NCI-H524 treated with DMSO at 0.1 percent for 48 hours (cell line): Measurements from ENCODE around the gene TC2N.
"Not testable (repeated sequence)": the region's sequence is repeated elsewhere in the genome, so short reads cannot be mapped to it uniquely, and the experiment has no call there.

ENCODE experiments used
- DNase-seq: peaks from one replicate; lab custom pipeline; 2025; lab: John Stamatoyannopoulos, UW

TC2N gene

DNA sequence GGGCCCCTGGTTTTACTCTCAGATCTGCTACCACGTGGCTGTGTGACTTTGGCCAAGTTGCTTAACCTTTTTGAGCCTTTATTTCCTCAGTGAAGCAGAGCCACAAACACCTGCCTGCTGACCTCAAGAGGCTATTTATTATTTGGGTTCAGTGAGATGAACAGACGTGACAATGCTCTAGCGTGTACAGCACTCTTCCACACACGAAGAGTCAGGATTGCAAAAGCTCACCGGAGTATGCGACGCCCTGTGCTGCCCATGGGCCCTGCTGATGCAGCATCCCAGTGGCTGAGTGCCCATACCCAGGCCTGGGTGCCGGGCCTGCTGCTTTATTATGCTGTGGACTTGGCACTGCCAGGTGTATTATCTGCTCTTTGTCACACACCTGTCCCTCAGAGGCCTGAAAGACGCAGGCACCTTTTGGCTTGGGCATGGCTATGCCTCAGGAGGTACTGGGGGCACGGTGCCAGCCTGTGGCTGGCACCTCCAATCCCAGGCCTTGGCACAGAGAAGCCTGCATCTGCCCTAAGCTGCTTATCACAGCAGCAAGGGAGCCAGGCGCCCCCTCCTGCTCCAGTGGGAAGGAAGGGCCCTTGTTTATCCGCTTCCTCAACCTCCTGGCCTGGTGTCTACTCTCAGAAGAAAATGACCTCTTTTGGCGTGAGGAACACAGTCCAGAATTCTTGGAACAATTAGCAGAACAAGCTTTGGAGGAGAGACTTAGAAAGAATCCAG is 22.3 kb upstream of the TC2N start:
- DNase-seq = no peak

DNA sequence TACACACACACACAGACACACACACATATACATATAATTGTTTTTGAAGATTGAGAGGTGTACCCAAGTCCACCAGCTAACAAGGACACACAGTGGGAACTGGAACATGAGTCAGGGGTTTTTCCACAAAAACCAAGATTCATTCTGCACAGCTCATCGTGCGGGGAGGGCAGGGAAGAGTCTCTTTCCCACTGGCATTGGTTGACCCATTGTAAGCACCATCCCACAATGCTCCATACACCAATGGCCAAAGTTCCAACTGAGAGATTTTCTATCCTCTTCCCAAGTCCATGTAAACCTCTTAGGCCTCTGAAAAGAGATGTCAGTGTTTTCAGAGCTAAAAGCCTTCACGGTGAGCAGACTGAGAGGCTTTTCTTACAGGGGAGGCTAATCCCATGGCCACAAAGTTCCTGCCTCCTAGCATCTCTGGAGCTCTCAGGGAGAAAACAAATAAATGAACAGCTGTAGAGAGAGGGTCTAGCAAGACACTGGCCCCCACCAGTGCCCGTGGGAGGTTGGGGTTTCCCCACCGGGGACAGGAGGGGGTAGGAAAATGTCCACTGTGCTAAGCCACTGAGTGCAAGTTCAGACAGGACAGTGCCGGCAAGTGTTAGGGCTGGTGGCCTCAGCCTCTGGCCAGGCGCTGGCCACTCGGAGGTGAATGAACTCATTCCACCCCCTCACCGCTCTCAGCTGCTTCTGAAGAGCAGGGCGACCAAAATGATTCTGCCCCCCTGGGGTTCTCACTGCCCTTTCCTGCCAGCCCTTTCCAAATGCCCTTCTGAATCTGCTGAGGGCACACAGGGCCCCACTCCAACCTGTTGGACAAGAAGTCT is 21.5 kb upstream of the TC2N start:
- no peak for DNase-seq

GRCh38 chr14:91886961-91887360 is 19.6 kb upstream of the TC2N start:
- DNase-seq = no peak

GRCh38 chr14:91885839-91886238 is 18.5 kb upstream of the TC2N start:
- no peak for DNase-seq

GRCh38 chr14:91885113-91885712 is 17.9 kb upstream of the TC2N start:
- no peak for DNase-seq

GRCh38 chr14:91884664-91885063 is 17.3 kb upstream of the TC2N start:
- no peak for DNase-seq

DNA sequence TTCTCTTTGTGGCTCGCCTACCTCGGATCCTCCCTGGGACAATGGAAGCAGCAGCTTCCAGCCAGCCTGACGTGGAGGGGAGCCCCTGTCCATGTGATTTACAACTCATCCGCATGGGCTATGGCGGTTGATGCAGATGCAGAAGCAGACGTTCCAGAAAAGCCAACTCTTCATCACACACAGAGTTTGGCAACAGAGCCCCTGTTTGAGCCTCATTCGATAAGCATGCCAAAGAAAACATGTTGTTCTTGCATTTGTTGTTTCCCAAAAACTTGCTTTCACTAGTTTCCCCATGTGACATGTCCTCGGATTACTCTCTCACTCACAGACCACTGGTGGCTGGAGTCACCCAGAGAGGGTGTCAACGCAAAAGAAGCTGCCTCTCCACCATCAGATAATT is 16.4 kb upstream of the TC2N start:
- no peak for DNase-seq

- DNase-seq = no peak
Observed at GRCh38 chr14:91882776-91883175, 15.4 kb upstream of the TC2N start.

DNA sequence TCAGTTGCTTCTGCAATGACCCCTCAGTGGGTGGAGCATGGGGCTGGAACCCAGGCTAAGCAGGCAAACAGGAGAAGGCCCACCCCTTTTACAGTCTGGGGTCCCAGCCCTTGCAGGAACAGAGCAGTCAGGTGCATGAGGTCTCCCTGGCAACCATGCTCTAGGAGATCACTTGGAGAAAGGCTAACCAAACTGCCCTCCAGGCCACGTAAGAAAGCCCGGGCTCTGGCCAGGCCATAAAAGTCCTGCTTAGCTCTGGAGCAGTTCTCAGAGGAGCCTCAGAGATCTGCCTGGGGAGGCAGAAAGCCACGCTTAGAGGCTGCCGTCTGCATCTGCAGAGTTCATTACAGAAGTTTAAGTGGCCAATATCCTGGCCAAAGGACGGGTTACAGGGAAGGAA is 15.0 kb upstream of the TC2N start:
- DNase-seq = no peak

- no peak for DNase-seq
Observed at GRCh38 chr14:91879196-91879595, 11.9 kb upstream of the TC2N start.

GRCh38 chr14:91878274-91878673 is 10.9 kb upstream of the TC2N start:
- no peak for DNase-seq

DNA sequence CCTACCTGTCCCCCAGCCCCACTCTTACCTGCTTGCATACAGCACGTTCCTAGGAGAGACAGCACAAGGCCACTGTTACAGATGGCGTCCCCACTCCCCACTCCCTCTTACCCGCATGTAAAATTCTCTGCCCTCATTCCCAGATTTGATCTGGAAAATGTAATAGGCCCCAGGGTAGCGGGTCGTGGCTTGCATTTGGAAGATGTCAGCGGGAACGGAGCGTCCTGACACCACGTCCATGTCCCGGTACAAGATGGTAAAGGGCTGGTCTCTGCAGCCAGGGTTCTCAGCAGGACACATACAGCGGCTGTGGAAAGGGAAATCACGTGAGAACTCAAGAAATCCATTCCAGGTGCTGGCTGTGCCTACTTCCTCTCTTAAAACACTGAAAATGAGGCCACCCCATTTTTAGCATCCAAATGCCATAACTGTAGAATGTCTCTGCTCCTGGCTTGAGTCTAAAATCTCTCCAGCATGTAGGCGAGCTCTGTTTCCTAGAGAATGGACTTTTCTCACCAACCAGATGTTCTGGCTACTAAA is 10.1 kb upstream of the TC2N start:
- no peak for DNase-seq

GRCh38 chr14:91876492-91876891 is 9.2 kb upstream of the TC2N start:
- DNase-seq = no peak

DNA sequence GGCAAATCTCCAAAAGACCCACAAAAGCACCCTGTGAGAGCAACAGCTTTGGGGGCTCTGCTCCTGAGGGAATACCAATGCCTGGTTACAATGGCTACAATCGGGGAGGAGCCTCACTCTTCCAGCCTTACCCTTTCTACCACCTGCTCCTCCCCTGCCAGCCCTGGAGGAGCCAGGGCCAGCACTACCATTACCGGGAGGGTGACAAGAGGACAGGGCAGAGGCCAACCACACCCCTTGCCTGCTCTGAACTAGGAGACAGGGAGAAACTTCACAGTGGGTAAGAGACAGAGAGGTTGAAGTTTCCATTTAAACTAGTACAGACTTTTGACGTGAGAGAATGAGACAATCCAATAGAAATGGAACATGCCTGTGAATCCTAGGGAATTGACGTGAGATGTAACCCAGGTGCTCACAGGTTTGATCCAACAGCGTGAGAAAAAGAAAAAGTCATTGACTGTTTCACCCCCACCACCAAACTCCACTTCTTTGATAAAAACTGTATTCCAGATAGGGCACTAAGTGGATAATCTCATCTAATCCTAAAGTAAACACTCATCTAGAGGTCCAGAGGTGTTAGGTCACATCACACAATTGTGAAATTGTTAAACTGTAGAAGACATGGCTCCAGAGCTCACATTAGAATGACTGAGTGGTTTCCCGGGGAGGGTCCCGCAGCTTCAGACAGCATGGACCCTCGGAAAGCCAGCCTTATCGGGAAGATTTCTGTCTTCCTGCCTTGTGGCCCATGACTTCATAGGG is 8.4 kb upstream of the TC2N start:
- no peak for DNase-seq

- DNase-seq = no peak
Observed at GRCh38 chr14:91873471-91874415, 6.4 kb upstream of the TC2N start.

DNA sequence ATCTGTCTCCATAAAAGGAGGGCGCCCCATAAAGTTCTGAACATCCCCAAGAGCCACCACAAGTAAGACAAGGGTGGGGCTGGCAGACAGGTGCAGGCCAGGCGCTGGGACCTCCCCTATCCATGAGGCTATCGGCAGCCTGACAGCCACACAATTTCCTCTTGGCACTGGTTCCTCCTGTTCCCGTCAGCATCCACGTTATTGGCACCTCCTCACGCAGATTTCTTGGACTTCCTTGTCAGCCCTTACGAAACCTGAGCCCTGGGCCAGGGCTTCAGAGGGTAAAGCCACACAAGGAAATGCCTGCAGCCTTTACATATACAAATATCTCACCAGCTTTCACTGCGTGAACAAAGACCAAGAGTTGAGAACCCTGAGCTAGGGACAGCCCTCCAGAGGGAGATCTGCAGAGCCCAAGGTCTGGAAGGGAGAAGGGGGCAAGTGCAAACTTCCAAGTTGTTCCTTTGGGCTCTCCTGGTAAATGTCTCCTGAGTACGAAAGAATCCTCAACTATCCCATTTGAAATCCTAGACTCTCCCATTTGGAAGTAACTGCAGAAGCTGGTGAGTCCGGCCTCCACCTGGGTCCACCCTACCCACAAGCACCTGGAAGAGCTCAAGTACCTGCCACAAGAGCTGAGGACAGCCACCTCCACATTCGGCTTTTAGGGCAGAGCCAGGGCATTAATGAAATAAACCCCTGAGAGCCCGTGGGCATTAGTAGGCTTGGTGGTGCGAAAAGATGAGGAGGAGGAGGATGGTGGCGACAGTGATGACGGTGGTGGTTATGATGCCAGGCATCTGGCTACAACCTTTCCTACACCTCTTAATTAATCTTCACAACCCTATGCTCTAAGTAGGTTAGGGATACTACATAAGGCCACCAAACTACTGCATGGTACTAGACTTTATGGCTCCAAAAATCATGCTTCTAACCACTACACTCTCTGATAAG is 5.5 kb upstream of the TC2N start:
- DNase-seq = no peak

DNA sequence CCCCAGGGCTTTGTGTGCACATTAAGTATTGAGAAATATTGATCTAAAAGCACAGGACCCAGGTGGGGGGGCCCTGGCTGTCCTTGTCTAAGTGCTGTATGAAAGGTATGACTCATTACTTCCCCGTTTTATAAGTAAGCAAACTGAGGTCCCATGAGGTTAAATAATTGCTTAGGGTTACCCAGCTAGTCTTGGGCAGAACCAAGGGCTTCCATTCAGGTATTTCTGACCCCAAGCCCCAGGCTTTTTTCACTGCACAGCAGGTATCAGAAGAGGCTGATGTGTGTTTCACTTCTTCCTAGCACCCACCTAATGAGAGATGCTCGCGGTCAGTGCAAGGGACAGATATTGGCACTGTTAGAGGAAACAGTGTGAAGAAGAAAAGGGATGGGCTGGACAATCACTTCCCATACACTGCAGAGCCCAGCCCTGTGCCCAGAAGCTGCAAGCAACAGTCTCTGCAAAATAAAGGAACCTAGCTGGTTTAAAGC is 4.7 kb upstream of the TC2N start:
- no peak for DNase-seq

GRCh38 chr14:91871401-91871800 is 4.1 kb upstream of the TC2N start:
- not testable (repeated sequence) for DNase-seq

DNA sequence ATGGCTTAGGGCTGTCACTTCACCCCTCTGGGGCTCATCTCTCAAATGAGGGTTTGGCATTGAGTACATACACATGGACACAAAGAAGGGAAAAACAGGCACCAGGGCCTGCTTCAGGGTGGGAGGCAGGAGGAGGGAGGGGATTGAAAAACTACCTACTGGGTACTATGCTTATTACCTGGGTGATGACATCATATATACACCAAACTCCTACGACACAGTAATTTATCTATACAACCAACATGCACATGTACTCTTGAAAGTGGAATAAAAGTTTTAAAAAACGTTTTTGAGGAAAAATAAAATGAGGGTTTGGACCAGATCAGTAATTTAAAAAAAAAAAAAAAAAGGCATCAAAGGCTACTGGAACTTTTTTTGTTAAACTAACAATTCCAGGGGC is 3.6 kb upstream of the TC2N start:
- DNase-seq = no peak

DNA sequence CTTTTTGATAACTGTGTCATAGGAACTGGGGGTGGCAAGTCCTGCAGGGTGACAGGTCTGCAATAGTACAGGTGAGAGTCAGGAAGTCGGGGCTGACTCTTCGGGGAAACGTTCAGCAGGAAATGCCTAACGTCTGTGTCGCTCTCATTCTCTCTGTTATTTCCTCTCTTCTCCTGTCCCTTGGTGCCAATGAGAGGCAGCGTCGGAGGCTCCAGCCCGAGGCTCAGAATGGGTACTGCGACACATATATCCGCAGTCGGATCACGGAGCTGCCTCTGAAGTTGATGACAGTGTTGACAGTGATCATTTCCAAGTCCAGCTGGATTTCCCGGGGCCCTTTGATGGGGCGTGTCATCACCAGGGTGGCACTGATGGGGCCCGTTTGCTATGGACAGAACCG is 2.7 kb upstream of the TC2N start:
- no peak for DNase-seq
